Mucosa of rectum (tissue), 2 donors: ENCODE results near the gene GHRHR.

Experiments used
- H3K27ac ChIP-seq, 2 donors: one replicate each; pipeline ENCODE4 v1.7.0; 2013; ENCODE audit warnings: inconsistent platforms in 2 of 2, low read depth in 2 of 2, low read length in 2 of 2
- H3K27me3 ChIP-seq, 2 donors: one replicate each; pipeline ENCODE4 v1.7.0; 2013; ENCODE audit warnings: low read length in 2 of 2; ENCODE audit not compliant: control insufficient read depth in 2 of 2, insufficient read depth in 2 of 2
- H3K36me3 ChIP-seq, 2 donors: one replicate each; pipeline ENCODE4 v1.7.0; 2013; ENCODE audit warnings: low read length in 2 of 2; ENCODE audit not compliant: control insufficient read depth in 2 of 2, insufficient read depth in 2 of 2
- H3K4me1 ChIP-seq, 2 donors: one replicate each; pipeline ENCODE4 v1.7.0; 2013; ENCODE audit warnings: low read length in 2 of 2, mild to moderate bottlenecking in 1 of 2; ENCODE audit not compliant: control insufficient read depth in 2 of 2, insufficient read depth in 2 of 2
- H3K4me3 ChIP-seq, 2 donors: one replicate each; pipeline ENCODE4 v1.7.0; 2013; ENCODE audit warnings: low read length in 2 of 2
- H3K9ac ChIP-seq, 2 donors: one replicate each; pipeline ENCODE4 v1.7.0; 2013; ENCODE audit warnings: low read length in 2 of 2, low read depth in 1 of 2, mild to moderate bottlenecking in 1 of 2
- H3K9me3 ChIP-seq, 2 donors: one replicate each; pipeline ENCODE4 v1.7.0; 2013; ENCODE audit warnings: low read length in 2 of 2; ENCODE audit not compliant: control insufficient read depth in 2 of 2
- donor health status: healthy.
- donor health status: Normal muscosa, but diverticular disease.

The GHRHR gene

DNA sequence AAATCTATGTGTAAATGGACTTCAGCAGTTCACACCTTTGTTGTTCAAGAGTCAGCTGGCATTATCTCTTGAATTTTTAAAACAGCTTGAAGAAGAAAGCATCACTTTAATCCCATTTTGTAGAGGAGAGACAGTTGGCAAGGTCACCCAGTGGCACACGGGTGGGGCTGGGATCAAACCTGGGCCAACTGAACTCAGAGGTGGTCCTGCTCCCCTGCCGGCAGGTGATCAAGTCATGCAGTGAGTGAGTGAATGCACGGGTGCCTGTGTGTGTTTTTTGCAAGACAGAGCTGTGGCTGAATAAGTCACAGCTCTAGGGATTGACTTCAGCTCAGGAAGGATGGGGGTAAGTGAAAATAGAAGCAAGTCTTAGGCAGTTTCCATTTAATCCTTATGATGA is 9.5 kb downstream of the GHRHR start:
- no peak overlapping the region for H3K27ac ChIP-seq
- H3K9ac ChIP-seq = no peak overlapping the region
- H3K4me3 ChIP-seq = no peak overlapping the region
- H3K36me3 ChIP-seq = no peaks in the 10 kb centered on the region
- H3K27me3 ChIP-seq = no peaks in the 10 kb centered on the region
- peaks cover 5 to 9% of the 10 kb centered on the region in 2 donors for H3K4me1 ChIP-seq
- no peaks in the 10 kb centered on the region for H3K9me3 ChIP-seq

DNA sequence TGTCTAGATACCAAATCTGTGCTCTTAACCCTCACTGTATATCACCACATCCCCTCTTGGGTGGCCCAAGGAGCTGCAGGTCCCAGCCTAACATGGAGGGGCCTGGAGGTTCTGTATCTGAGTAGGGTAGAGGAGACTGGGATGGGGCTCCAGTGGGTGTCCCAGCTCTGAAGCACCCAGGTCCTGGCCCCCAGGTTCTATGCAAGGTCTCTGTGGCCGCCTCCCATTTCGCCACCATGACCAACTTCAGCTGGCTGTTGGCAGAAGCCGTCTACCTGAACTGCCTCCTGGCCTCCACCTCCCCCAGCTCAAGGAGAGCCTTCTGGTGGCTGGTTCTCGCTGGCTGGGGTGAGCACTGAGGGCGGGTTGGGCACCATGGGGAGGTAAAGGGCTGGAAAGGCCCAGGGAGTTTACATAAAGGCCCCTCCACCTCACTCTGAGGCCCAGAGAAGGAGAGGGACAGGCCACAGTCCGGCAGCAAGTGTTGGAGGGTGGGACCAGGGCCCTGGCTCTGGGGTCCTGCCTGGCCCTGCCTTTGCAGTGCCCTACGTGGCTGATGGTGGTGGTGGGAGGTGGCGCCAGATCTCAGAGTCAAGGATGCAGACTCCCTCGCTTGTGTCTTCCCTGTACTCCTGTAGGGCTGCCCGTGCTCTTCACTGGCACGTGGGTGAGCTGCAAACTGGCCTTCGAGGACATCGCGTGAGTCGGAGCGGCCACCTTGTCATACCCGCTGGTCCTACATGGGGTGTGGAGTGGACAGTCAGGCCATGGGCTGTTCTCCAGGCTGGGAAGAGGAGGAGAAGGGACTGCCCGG is 10.2 kb downstream of the GHRHR start:
- no peak overlapping the region for H3K27ac ChIP-seq
- no peak overlapping the region for H3K9ac ChIP-seq
- peaks cover 5 to 8% of the 10 kb centered on the region in 2 donors for H3K4me1 ChIP-seq
- no peaks in the 10 kb centered on the region for H3K36me3 ChIP-seq
- no peak overlapping the region for H3K4me3 ChIP-seq
- H3K27me3 ChIP-seq = no peaks in the 10 kb centered on the region
- no peaks in the 10 kb centered on the region for H3K9me3 ChIP-seq

DNA sequence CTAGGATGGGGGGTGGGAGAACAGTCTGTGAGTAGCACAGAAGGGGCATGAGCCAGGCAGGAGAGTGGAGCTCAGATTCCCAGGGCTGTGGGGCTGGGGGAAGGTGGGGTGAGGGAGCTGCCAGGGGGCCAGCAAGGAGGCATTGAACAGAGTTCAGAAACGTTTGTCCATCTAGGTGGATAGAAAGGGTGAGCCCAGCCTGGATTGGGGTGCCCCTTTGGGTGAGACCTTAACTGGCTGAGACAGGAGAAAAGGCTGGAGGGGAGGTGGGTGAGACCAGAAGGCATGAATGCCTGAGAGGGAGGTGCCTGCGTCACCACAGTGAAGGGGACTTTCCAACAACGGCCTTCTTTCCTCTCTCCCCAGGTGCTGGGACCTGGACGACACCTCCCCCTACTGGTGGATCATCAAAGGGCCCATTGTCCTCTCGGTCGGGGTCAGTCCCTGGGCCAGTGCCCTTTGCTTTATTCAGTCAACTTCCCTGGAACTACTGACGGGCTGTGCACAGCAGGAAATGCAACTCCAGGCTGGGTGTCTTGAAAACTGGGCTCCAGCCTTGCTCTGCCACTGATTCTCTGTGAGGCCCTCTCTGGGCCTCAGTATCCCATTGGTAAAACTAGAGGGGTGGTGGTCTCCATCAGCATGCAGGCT is 11.0 kb downstream of the GHRHR start:
- H3K9me3 ChIP-seq = no peaks in the 10 kb centered on the region
- peaks cover 5% of the 10 kb centered on the region in 2 donors for H3K4me1 ChIP-seq
- H3K9ac ChIP-seq = no peak overlapping the region
- H3K27me3 ChIP-seq = no peaks in the 10 kb centered on the region
- no peak overlapping the region for H3K27ac ChIP-seq
- no peak overlapping the region for H3K4me3 ChIP-seq
- no peaks in the 10 kb centered on the region for H3K36me3 ChIP-seq

DNA sequence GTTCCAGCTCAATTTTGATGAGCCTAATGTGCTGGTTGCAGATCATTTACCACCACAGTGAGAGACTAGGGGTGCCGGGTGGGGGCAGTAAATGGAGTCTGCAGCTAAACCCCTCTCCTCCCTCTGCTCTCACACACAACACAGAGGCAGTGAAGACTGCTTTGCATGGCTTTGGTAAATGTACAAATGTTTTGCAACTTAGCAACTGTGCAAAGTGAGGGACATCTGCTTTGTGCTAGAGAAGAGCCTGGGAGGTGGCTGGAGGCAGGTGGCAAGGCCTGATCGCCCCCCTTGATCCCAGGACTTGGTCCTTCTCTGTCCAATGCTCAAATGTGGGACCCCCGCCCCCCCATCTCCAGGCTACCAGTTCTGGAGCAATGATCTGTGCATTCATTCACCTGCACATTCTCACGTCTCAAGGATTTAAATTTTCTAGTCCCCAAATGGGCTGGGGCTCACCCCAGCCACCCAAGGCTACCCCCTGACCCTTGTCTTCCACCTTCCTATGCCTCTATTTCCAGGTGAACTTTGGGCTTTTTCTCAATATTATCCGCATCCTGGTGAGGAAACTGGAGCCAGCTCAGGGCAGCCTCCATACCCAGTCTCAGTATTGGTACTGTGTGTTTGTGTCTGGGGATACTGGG is 11.6 kb downstream of the GHRHR start:
- H3K27ac ChIP-seq = no peak overlapping the region
- H3K9me3 ChIP-seq = no peaks in the 10 kb centered on the region
- no peaks in the 10 kb centered on the region for H3K36me3 ChIP-seq
- no peaks in the 10 kb centered on the region for H3K27me3 ChIP-seq
- peaks cover 5% of the 10 kb centered on the region in 2 donors for H3K4me1 ChIP-seq
- no peak overlapping the region for H3K9ac ChIP-seq
- no peak overlapping the region for H3K4me3 ChIP-seq

DNA sequence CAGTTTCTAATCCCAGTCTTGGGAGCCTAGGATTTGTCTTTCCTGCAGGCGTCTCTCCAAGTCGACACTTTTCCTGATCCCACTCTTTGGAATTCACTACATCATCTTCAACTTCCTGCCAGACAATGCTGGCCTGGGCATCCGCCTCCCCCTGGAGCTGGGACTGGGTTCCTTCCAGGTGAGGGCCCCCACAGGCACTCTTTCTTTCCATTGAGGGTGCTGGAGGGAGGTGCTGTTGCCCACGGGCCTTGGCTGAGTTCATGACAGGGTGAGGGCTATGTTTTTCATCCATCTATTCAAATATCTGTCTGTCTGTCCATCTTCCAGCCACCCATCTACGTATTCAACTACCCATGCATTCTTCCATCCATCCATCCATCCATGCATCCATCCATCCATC is 12.6 kb downstream of the GHRHR start:
- Histone ChIP-seq H3K27ac (no peak overlapping the region), H3K9me3 (no peaks in the 10 kb centered on the region), H3K4me3 (no peak overlapping the region), H3K9ac (no peak overlapping the region), H3K4me1 (peaks cover 5% of the 10 kb centered on the region in 2 donors), H3K27me3 (peaks cover 0 to 3% of the 10 kb centered on the region in 2 donors), H3K36me3 (no peaks in the 10 kb centered on the region)

DNA sequence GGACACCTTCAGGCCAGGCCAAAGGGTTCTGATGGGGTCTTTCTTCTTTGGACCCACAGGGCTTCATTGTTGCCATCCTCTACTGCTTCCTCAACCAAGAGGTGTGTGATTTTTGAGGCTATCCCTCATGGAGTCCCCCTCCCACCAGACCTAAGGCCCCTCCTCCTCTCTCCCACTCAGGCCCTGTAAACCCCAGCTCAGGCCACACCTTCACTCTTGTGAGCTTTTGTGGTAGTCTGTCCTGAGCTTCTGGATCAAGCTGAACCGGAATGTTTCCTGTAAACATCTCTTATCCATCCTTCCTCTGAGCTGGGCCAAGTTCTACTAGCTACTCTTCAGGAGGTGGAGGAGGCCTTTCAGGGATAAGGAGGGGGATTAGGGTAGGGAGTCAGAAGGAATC is 13.5 kb downstream of the GHRHR start:
- no peak overlapping the region for H3K4me3 ChIP-seq
- H3K9ac ChIP-seq = no peak overlapping the region
- peaks cover 5% of the 10 kb centered on the region in 2 donors for H3K4me1 ChIP-seq
- H3K36me3 ChIP-seq = no peaks in the 10 kb centered on the region
- H3K9me3 ChIP-seq = no peaks in the 10 kb centered on the region
- peaks cover 0 to 3% of the 10 kb centered on the region in 2 donors for H3K27me3 ChIP-seq
- no peak overlapping the region for H3K27ac ChIP-seq

DNA sequence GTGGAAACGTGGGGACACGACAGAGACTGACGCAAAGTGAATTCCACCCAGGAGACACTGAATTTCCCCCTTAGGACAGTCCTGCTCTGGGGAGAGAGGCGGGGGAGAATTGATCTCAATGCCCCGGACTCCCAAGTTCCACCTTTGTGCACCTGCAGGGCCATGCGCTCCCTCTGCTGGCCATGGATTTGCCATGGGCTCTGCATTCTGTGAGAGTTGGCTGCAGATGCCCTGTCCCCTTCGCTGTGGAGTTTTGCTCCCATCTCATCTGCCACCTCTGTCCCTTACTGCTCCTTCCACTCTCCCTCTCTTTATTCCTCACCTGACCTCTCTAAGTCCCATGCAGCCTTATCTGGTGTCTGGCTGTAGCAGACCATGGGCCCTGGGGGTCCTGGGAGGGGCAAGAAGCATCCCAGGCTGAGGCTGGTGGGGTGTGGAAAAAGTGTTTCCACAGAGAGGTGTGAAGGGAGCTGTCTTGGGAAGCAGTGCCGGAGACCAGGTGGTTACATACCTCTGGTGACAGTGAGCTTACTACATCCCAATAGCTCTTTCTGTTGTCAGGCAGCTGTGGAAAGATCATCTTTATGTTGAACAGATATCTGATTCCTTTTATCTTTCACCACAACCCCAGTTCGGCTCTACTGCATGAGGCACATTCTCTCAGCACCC is 14.3 kb downstream of the GHRHR start:
- H3K36me3 ChIP-seq = no peaks in the 10 kb centered on the region
- H3K9me3 ChIP-seq = no peaks in the 10 kb centered on the region
- H3K4me1 ChIP-seq = peaks cover 5% of the 10 kb centered on the region in 2 donors
- no peak overlapping the region for H3K4me3 ChIP-seq
- no peak overlapping the region for H3K27ac ChIP-seq
- H3K9ac ChIP-seq = no peak overlapping the region
- peaks cover 0 to 3% of the 10 kb centered on the region in 2 donors for H3K27me3 ChIP-seq

DNA sequence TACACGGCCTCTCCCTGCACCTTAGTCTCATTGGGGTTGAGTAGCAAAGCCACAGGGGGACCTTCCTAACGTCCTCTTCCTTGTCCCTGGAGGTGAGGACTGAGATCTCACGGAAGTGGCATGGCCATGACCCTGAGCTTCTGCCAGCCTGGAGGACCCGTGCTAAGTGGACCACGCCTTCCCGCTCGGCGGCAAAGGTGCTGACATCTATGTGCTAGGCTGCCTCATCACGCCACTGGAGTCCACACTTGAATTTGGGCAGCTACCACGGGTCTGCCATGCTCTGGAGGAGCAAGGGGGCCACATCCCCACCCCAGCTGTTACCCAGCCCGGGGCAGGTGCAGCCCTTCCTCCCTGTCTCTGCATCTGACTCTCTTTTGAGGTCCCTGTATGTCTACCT is 15.3 kb downstream of the GHRHR start:
- H3K9me3 ChIP-seq = no peaks in the 10 kb centered on the region
- H3K4me1 ChIP-seq = peaks cover 5% of the 10 kb centered on the region in 2 donors
- H3K27me3 ChIP-seq = peaks cover 0 to 3% of the 10 kb centered on the region in 2 donors
- no peak overlapping the region for H3K27ac ChIP-seq
- H3K9ac ChIP-seq = no peak overlapping the region
- no peaks in the 10 kb centered on the region for H3K36me3 ChIP-seq
- no peak overlapping the region for H3K4me3 ChIP-seq

DNA sequence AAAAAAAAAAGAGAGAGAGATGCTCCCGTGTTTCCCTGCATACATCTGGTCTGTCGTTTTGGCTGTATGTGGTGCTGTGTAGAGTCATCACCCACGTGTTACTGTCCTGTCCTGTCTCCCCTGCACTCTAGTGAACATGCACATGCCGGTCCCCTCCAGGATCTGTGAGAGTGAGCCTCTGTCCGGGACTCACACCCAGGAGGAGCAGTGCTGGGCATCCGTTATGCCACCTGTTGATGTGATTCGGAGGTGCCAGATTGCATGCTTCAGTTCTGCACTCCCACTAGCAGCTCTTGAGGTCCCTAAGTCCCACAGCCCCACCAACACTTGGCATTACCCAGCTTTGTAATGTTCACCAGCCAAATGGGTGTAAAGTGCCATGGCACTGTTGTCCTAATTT is 16.4 kb downstream of the GHRHR start:
- Histone ChIP-seq H3K9me3 (no peaks in the 10 kb centered on the region), H3K27me3 (peaks cover 3% of the 10 kb centered on the region in 2 donors), H3K36me3 (no peaks in the 10 kb centered on the region), H3K4me3 (no peak overlapping the region), H3K27ac (no peak overlapping the region), H3K4me1 (peaks cover 0 to under 1% of the 10 kb centered on the region in 2 donors), H3K9ac (no peak overlapping the region)

DNA sequence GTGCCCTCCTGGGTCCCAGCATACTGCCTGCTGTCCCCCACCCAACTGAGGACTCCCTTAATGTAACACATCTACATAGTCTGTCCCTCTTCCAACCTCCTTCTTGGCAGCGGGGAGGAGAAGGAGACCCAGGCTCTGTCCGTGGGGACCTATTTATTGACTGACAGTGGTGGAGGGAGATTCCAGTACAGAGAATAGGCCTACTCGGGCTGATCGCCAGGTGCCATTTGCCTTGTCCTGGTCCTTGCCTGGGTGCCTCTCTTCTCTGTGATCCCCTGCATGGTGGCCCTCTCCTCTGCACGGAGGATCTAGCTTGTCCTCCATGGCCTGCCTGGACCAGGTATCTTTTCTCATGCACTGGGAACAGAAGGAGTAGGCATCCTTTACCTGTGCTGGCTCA is 17.0 kb downstream of the GHRHR start:
- Histone ChIP-seq H3K9me3 (no peaks in the 10 kb centered on the region), H3K9ac (no peak overlapping the region), H3K27ac (no peak overlapping the region), H3K27me3 (peaks cover 3% of the 10 kb centered on the region in 2 donors), H3K4me3 (no peak overlapping the region), H3K36me3 (no peaks in the 10 kb centered on the region), H3K4me1 (no peaks in the 10 kb centered on the region)
